CD4-positive, alpha-beta T cell treated with Interleukin-15 for 4 hours (primary cell): Measurements from ENCODE around the gene KNSTRN.

Experiments used
- DNase-seq: peaks from one replicate; pipeline ENCODE4 v3.0.0-alpha.2; 2020; ENCODE audit warnings: low spot score

The KNSTRN gene

DNA sequence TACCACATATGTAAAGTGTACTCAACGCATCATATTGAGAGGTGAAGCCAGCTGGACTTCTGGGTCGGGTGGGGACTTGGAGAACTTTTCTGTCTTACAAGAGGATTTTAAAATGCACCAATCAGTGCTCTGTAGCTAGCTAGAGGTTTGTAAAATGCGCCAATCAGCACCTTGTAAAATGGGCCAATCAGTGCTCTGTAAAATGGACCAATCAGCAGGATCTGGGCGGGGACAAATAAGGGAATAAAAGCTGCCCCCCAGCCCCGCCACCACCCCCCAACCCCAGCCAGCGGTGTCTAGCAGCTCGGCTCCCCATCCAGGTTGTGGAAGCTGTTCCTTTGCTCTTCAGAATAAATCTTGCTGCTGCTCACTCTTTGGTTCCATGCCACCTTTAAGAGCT is 16.8 kb downstream of the KNSTRN start:
- DNase-seq: no peak

DNA sequence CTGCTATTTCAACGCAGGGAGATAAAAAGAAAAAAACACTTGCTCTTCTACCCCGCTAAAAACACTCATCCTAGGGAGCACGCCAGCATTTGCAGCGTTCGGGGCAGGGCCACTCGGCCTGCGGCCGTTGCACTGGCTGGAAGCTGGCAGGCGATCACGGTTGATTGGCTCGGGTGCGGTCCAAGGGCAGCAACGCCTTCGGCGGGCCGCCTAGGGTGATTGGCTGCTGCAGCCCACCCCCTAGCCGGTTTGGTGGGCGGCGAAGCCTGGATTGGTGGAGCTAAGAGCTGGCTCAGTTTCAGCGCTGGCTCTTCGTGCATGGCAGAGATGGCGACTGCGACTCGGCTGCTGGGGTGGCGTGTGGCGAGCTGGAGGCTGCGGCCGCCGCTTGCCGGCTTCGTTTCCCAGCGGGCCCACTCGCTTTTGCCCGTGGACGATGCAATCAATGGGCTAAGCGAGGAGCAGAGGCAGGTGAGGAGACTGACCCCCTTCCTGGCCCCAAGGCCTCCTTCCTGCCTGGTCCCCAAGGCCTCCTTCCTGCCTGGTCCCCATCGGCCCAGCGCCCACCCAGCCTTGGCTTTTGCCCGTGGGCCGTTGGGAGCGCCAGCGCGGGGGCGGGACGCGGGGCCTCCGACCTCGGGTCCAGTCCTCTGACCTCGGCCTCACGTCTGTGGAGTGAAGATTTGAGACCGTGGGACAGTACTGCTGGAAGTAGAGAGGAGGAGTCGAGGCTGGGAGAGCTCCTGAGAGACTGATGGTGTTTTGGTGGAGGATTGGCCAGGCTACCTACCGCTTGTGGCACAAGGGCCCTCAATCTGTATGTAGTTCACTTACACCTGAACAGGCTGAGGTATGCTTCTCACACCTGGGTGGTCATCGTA is 23.2 kb downstream of the KNSTRN start, which contains the start of gene IVD:
IVD (plus strand) TSS at position 295 of the 881 bp plus-strand sequence; CDS start at position 328, 33 bp downstream.
- peak; percentile 91 for DNase-seq

DNA sequence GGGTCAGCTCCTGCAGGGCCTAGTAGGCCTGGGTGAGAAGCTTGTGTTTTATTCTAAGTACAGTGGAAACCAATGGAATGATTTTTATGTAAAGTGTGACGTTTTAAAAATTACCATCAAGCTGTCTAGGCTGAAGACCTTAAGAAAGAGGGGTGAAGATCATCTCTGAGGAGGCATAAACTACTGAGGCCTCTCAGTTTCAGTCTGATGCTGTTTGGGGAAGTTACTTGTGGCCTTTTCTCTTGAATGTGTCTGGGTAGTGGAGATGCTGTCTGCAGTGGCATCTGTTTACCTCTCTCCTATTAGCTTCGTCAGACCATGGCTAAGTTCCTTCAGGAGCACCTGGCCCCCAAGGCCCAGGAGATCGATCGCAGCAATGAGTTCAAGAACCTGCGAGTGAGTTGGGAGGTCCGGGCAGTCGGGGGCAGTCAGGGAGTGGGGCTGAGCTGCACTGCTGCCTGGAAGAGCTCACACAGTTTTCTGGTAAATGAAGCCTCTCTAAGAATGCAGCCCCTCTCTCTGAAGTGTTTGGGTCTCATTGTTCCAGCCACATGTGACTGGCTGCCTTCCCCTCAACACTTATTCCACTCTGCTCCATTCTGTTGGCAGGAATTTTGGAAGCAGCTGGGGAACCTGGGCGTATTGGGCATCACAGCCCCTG is 24.9 kb downstream of the KNSTRN start:
- no peak for DNase-seq

GRCh38 chr15:40409366-40409765 is 26.8 kb downstream of the KNSTRN start:
- no peak for DNase-seq

GRCh38 chr15:40410476-40410875 is 28.0 kb downstream of the KNSTRN start:
- no peak for DNase-seq

DNA sequence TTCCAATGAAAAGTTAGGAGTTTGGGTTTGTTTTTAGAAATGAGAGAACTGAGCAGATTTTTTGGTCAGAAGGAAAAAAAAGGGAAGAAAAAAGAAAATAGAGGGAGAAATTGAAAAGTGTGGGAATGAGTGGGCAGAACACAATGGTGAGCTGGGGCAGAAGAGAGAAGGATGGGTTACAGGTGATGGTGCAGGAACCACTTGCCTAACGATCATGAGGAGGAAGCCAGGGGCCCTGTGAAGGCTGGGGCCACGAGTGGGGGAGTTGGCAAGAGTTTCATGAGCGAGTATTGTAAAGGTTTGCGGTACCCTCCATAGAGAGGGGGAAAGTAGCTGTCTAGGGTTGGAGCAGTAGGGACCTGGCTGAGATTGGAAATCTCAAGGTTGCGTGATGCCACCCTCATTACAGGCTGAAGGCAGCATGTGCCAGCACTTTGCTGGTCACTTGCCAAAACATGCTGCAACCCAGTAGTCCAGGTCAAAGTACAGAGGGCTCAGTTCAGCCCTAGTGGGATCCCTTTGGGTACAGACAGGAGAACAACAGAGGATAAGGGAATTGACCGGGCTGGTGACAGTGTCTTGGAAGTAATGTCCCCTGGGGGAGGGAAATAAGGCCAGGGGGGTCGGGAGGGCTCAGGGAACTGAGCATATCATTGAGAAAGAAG is 29.7 kb downstream of the KNSTRN start:
- DNase-seq: no peak

DNA sequence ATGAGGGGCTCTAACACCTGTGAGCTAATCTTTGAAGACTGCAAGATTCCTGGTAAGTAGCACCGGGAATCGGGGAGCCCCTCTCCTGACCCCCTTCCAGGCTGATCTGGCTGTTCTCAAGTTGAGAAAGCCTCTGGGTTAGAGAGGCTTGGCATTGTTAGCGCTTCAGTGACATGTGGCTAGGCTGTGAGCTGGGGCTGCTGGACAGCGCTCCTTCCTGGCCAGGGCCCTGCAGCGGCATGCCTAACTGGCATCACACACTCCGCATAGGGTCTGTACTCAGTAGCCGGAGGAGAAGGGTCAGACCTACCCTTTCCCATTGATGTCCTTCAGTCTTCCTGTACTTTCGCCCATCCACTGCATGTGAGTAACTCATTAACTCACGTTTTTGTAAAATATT is 30.5 kb downstream of the KNSTRN start:
- DNase-seq: no peak

DNA sequence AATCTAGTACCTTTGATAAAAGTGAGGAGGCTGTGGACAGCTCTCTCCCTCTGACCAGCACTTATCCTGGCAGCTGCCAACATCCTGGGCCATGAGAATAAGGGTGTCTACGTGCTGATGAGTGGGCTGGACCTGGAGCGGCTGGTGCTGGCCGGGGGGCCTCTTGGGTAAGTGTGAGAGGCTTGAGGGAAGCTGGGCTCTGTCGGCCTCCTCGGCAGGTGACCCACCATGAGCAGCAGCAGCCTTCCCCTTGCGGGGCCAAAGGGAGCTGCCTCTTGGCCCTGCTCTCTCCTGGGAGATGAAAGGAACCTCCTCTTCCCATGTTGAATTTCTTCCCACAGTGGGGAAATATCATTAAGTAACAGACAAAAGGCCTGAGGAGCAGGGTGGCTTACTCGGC is 32.3 kb downstream of the KNSTRN start:
- no peak for DNase-seq

DNA sequence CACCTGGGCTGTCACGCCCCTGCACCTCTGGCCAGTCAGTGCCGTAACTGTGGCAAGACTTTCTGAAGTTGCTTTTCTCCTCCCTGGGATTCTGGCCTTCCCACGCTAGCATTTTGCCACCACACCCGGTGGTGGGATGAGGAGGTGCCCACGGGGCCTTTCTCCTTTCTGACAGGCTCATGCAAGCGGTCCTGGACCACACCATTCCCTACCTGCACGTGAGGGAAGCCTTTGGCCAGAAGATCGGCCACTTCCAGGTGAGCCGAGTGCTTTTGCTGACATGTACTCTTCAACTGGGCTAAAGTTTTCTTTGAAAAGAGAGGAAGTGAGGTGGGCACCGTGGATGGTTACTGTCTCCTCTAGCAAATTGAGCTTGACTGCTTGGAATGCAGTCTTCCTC is 32.7 kb downstream of the KNSTRN start:
- no peak for DNase-seq

DNA sequence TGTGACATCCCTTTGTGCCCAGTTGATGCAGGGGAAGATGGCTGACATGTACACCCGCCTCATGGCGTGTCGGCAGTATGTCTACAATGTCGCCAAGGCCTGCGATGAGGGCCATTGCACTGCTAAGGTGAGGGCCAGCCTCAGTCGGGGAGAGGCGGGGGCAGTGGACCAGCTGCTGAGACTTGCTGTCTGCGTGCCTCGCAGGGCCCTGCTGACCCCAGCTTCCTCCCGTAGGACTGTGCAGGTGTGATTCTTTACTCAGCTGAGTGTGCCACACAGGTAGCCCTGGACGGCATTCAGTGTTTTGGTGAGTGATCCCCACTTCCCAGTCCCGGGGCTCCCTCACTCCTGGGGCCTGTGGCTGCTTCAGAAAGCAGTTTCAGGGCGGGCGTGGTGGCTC is 33.5 kb downstream of the KNSTRN start:
- no peak for DNase-seq

DNA sequence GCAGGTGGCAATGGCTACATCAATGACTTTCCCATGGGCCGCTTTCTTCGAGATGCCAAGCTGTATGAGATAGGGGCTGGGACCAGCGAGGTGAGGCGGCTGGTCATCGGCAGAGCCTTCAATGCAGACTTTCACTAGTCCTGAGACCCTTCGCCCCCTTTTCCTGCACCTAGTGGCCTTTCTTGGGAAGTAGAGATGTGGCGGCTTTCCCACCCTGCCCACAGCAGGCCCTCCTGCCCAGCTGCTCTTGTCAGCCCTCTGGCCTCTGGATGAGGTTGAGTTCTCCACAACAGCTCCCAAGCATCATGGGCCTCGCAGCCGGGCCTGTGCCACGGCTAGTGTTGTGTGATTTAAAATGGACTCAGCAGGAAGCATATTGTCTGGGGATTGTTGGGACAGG is 35.6 kb downstream of the KNSTRN start:
- no peak for DNase-seq

- no peak for DNase-seq
Measured at GRCh38 chr15:40420071-40420713, 37.7 kb downstream of the KNSTRN start.

- no peak for DNase-seq
Measured at GRCh38 chr15:40420793-40421192, 38.3 kb downstream of the KNSTRN start.

- DNase-seq: peak; percentile 76
Measured at GRCh38 chr15:40421246-40422157, 39.0 kb downstream of the KNSTRN start.

DNA sequence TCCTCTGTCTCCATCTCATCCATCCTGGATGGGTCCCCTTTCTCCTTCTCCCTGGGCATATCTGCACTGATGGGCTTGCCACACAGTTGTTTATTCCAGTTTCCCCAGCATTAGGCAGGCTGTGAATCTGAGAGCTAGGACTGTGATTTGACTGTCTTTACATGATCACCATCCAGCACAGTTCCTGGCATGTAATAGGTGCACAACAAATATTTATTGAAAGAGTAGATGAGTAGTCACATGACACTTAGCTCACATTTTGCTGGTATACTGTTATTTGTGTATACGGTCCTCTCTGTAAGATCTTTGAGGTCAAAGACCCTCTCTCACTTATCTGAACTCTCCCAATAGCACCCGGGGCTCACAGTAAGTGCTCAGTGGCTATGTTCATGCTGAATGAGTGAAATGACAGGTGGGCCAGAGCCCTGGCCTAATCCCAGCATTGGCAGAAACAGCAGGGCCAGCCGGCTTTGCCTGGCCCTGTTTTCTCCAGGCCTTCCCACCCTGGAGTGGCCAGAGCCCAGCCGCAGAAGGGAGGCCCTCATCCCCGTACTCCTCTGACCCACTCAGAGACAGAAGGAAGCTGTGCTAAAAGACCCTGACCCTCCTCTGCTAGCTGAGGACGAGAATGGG is 42.1 kb downstream of the KNSTRN start:
- no peak for DNase-seq

GRCh38 chr15:40425681-40426080 is 43.2 kb downstream of the KNSTRN start:
- no peak for DNase-seq

DNA sequence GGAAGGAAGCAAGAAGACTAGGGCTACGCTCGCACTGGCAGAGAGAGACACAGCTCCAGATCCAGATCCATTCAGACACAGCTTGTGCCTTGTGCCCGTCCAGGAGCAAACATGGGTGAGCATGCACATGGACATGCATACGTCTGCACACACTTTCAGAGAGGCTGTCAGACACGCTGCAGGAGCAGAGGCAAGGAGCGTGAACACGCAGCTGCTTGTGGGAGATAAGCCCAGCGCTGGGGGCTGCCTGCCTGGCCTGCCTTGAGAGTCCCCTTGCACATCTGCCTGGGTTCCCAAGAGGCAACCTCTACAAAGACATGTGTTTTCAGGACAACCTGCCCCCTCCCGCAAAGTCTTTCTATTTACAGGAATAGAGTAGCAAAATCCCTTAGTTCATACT is 44.7 kb downstream of the KNSTRN start:
- no peak for DNase-seq

DNA sequence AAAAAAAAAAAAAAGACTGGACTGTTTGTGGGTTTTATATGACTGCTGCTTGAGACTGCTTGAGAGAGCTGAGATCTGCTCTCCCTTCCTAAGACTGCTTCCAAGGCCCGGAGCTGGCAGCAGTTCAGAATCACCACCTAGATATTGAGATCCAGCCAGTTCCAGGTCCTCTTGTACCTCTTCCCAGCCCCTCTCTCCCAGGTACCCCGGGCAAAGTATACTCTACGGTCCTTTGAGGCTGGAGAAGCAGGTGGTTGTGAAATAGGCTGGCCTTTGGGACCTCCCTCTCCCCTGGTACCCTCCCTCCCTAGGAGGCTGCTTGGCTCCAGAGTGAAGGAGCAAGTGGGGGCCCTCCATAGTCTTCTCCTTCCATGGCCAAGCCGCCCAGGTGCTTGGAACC is 45.7 kb downstream of the KNSTRN start:
- DNase-seq: no peak

DNA sequence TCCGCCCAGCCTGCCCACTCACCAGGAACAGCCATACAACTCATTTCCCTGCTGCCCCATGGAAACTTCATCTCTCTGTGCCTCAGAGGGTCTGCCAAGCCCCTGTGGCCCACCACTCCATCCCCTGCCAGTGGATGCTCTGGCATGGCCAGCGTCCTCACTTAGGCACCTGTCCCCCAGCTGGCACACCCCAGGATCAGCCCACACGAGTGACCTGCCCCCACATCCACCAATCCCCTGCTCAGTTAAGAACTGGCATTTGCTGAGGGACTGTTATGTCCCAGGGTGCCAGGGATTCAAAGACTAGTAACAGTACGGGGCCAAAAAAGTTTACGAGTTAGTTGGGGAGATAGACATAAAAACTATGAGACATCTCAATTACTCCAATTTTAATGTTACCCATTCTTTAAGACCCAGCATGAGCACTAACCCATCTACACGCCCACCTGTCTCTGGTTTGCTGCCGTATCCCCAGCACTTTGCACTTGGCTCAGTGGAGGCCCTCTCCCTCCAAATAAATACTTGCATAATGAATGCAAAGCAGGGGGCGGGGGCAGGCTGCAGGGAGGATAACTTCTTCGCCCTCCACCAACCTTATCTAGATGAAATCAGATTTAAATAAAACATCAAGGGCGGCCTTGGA is 46.7 kb downstream of the KNSTRN start:
- no peak for DNase-seq

GRCh38 chr15:40430271-40430805 is 47.8 kb downstream of the KNSTRN start:
- no peak for DNase-seq
